Ovary (tissue), 9 donors: Measurements from ENCODE around the gene VTN. TPM values are rescaled to one million over a fixed set of nuclear protein-coding genes. Genes with fewer than 3 reads are reported as not detected.

Experiments
- DNase-seq, 5 donors: peaks; one replicate each; pipeline ENCODE4 v3.0.0-alpha.2; 2019 to 2020
- H3K27ac ChIP-seq, 2 donors: fragments of 200-600 bp; one replicate each; pipeline versions ENCODE4 v1.5.1 to v1.8.0; 2019 to 2022
- H3K27me3 ChIP-seq: fragments of 200-600 bp; one replicate; pipeline ENCODE4 v1.8.0; 2022
- H3K36me3 ChIP-seq: fragments of 200-600 bp; sonication (generic); one replicate; pipeline ENCODE4 v1.5.1; 2019
- H3K4me1 ChIP-seq: one replicate; pipeline ENCODE4 v1.8.1; 2013; ENCODE audit warnings: mild to moderate bottlenecking, moderate library complexity; ENCODE audit not compliant: insufficient read depth
- H3K4me3 ChIP-seq: fragments of 200-600 bp; sonication (generic); one replicate; pipeline ENCODE4 v1.5.1; 2017
- H3K9me3 ChIP-seq, 2 donors: fragments of 200-600 bp in 1 of 2; sonication (generic) in 1 of 2; one replicate each; pipeline versions ENCODE4 v1.5.1 to v1.8.1; 2013 to 2019; ENCODE audit warnings: mild to moderate bottlenecking in 1 of 2, moderate library complexity in 1 of 2
- CTCF ChIP-seq, 3 donors: fragments of 450-650 bp in 2 of 3; fragments of 200-600 bp in 1 of 3; IDR thresholded peaks; one replicate each; pipeline versions ENCODE4 v1.5.1 to v1.8.0; 2016 to 2022; ENCODE audit warnings: antibody characterized with exemption in 3 of 3, mild to moderate bottlenecking in 1 of 3
- EP300 ChIP-seq: sonication (generic); formaldehyde crosslinking; IDR thresholded peaks from one replicate; pipeline ENCODE4 v1.6.1; 2017; ENCODE audit warnings: antibody characterized with exemption
- POLR2A ChIP-seq: fragments of 450-650 bp; IDR thresholded peaks from one replicate; pipeline ENCODE4 v1.6.1; 2017; ENCODE audit warnings: antibody characterized with exemption, mild to moderate bottlenecking, moderate library complexity
- WGBS, 3 donors: extraction: QIAGEN DNeasy Blood & Tissue Kit in 1 of 3; methylation state at CpG; one replicate each; pipeline versions ENCODE4 v1.1.5 to v1.1.7; 2013 to 2017; 5-methylcytosine and 5-hydroxymethylcytosine counted together
- intact Hi-C, 4 donors: fragments of 100-400 bp; cut with DNase I; formaldehyde crosslinking; loops; one replicate each; pipeline versions ENCODE4 v1.11.0 to v1.15.1; 2022 to 2023
- polyA plus RNA-seq, 2 donors: library from polyadenylated mRNA; stranded (reverse); fragments of 200-250 nt in 1 of 2; fragments of 350-450 nt in 1 of 2; fragmentation: Illumina TruSeq in 1 of 2; extraction: RNeasy Lipid Tissue Mini Kit (QIAGEN cat#74804) in 1 of 2; gene quantifications; one replicate each; pipeline ENCODE4 v1.2.3, GENCODE V29; 2013 to 2014
- total RNA-seq, 7 donors: library from RNA; depleted of rRNA in 2 of 7; stranded (reverse); fragments of >200 nt in 2 of 7; fragmentation: NEBNext Ultra II Directional in 3 of 7; extraction: Animal tissue kit (Norgen Biotek cat#: 25700) in 3 of 7; gene quantifications; one replicate each; pipeline versions ENCODE4 v1.1.0 to v1.2.4, GENCODE V29; 2016 to 2023
- donor health status: DM: no; HTN: no; CAD: no; lungs with moderate emphysema.
- donor health status: DM: no; HTN: no; CAD: no.
- donor health status: Bipolar disorder and iron deficiency.
- donor health status: DM: yes; HTN: yes; CAD: no.
- donor health status: DM: no; HTN: no; CAD: no.
- donor health status: DM: yes; HTN: yes; CAD: no.

The VTN gene
- total and polyA plus RNA-seq, 9 donors, result 0.25 to 20.5 (median 4.1) TPM; not detected in 1

GRCh38 chr17:28405632-28406472 lies 35.7 kb upstream of the VTN start, which contains the start of gene SLC46A1:
Gene SLC46A1 (minus strand): TSS chr17:28406212. CDS start chr17:28406114, 98 bp downstream.
- 0 to 1% (median 1%) methylated on average over 46 to 70 of the region's 70 CpGs for WGBS, 3 donors
- TF ChIP-seq EP300 (no peak), CTCF (IDR thresholded peaks at IDR 0.05) (no peak), POLR2A (no peak)
- H3K36me3 ChIP-seq, result no peaks in the 10 kb centered on the region
- no peaks in the 10 kb centered on the region for H3K9me3 ChIP-seq
- H3K27ac ChIP-seq, result peak within 1 kb of the TSS in 1 of 2 donors; percentile 9
- intact Hi-C loops, result no loop called here
- peaks cover 7% of the 10 kb centered on the region for H3K4me1 ChIP-seq
- peak; percentile 40 to 73 (median 62) for DNase-seq
- peak within 1 kb of the TSS; percentile 88 for H3K4me3 ChIP-seq
- H3K27me3 ChIP-seq, result no peaks in the 10 kb centered on the region

- Histone ChIP-seq H3K36me3 (no peaks in the 10 kb centered on the region), H3K4me3 (peak overlapping the region; percentile 88), H3K27me3 (no peaks in the 10 kb centered on the region), H3K4me1 (peaks cover 7% of the 10 kb centered on the region), H3K9me3 (no peaks in the 10 kb centered on the region), H3K27ac (no peak overlapping the region)
- peak in 4 of 5 donors; percentile 12 to 59 (median 43) for DNase-seq
- TF ChIP-seq EP300, result no peak
- no peak for TF ChIP-seq CTCF (IDR thresholded peaks at IDR 0.05)
- no peak for TF ChIP-seq POLR2A
- WGBS, 3 donors, result 9 to 21% (median 11%) methylated on average over 33 of the region's 33 CpGs
- intact Hi-C loops, result no loop called here
These were observed 34.9 kb upstream of the VTN start for GRCh38 chr17:28404812-28405570.

GRCh38 chr17:28404461-28404811 lies 34.3 kb upstream of the VTN start:
- Histone ChIP-seq H3K4me3 (no peak overlapping the region), H3K9me3 (no peaks in the 10 kb centered on the region), H3K27ac (no peak overlapping the region), H3K36me3 (no peaks in the 10 kb centered on the region), H3K27me3 (no peaks in the 10 kb centered on the region), H3K4me1 (peaks cover 7% of the 10 kb centered on the region)
- 82 to 89% (median 89%) methylated on average over 5 of the region's 5 CpGs for whole genome bisulfite sequencing, 3 donors
- intact Hi-C loops, result no loop called here
- no peak for TF ChIP-seq EP300
- TF ChIP-seq CTCF (IDR thresholded peaks at IDR 0.05), result no peak
- no peak for TF ChIP-seq POLR2A
- peak in 1 of 5 donors; percentile 24 for DNase-seq

DNA sequence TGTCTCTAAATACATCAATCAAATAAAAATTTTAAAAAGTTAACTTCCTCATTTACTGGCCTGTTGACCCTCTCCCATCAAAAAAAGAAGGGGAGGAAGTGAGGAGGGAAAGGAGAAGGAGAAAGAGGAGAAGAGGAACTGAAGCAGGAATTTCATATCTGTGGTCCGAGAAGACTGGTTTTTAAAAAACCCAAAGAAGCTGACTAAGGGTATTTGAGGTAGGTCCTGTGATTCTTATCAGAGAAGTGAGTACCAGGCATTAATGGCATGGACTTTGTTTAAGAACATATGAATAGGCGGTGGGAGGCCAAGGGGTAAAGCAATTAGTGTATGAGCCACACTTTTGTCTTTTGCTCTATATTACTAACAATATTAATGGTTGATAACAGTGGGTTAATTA lies 33.9 kb upstream of the VTN start:
- Histone ChIP-seq H3K4me1 (peaks cover 7% of the 10 kb centered on the region), H3K9me3 (no peaks in the 10 kb centered on the region), H3K27me3 (no peaks in the 10 kb centered on the region), H3K27ac (no peak overlapping the region), H3K36me3 (no peaks in the 10 kb centered on the region), H3K4me3 (no peak overlapping the region)
- TF ChIP-seq POLR2A (no peak), EP300 (no peak), CTCF (IDR thresholded peaks at IDR 0.05) (no peak)
- intact Hi-C loops, result no loop called here
- DNase-seq, result no peak
- 86 to 89% (median 89%) methylated on average over 2 of the region's 2 CpGs for WGBS, 3 donors
